ENCODE results near the gene MYO18B. TPM values are rescaled to one million over a fixed set of nuclear protein-coding genes. Genes with fewer than 3 reads are reported as not detected.

Gene MYO18B
- total and polyA plus RNA-seq, 9 donors: 0.02 to 0.23 (median 0.10) TPM; not detected in 5

DNA sequence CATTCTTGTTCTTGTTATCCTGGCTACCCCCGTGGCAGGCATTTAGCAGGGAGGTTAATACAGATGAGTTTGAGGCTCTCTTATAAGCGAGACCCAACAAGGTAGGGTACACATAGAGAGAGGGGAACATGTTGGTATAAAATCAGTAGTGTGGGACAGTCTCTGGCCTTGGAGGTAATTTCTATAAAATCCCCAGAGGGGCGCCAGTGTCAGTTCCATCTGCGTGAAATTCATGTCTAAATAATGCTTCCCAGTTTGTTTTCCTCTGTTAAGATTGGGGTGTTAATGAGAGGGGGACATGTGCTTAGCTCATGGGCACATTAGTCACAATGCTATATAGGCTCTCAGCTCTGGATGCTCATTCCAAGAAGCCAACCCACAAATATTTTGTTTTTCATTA lies 150.7 kb downstream of the MYO18B start:
- no peak overlapping the region for H3K27ac ChIP-seq
- H3K36me3 ChIP-seq: no peaks in the 10 kb centered on the region
- TF ChIP-seq POLR2A (IDR thresholded peaks at IDR 0.05) (no peak), EP300 (IDR thresholded peaks at IDR 0.05) (no peak)
- TF ChIP-seq, protein P1, sequence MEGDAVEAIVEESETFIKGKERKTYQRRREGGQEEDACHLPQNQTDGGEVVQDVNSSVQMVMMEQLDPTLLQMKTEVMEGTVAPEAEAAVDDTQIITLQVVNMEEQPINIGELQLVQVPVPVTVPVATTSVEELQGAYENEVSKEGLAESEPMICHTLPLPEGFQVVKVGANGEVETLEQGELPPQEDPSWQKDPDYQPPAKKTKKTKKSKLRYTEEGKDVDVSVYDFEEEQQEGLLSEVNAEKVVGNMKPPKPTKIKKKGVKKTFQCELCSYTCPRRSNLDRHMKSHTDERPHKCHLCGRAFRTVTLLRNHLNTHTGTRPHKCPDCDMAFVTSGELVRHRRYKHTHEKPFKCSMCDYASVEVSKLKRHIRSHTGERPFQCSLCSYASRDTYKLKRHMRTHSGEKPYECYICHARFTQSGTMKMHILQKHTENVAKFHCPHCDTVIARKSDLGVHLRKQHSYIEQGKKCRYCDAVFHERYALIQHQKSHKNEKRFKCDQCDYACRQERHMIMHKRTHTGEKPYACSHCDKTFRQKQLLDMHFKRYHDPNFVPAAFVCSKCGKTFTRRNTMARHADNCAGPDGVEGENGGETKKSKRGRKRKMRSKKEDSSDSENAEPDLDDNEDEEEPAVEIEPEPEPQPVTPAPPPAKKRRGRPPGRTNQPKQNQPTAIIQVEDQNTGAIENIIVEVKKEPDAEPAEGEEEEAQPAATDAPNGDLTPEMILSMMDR (IDR thresholded peaks at IDR 0.05): no peak
- 43 to 62% (median 50%) methylated on average over 4 of the region's 4 CpGs for WGBS, 3 donors
- no peak overlapping the region for H3K4me3 ChIP-seq
- no peaks in the 10 kb centered on the region for H3K9me3 ChIP-seq
- no peaks in the 10 kb centered on the region for H3K4me1 ChIP-seq (ENCODE audit: insufficient read depth)
- H3K27me3 ChIP-seq: no peaks in the 10 kb centered on the region
- DNase-seq: no peak
- intact Hi-C loops (cut with DNase I): no loop called here

GRCh38 chr22:25895678-25896077 lies 153.7 kb downstream of the MYO18B start:
- no peaks in the 10 kb centered on the region for H3K36me3 ChIP-seq
- 45 to 59% (median 47%) methylated on average over 3 of the region's 3 CpGs for WGBS, 3 donors
- no peak for DNase-seq

DNA sequence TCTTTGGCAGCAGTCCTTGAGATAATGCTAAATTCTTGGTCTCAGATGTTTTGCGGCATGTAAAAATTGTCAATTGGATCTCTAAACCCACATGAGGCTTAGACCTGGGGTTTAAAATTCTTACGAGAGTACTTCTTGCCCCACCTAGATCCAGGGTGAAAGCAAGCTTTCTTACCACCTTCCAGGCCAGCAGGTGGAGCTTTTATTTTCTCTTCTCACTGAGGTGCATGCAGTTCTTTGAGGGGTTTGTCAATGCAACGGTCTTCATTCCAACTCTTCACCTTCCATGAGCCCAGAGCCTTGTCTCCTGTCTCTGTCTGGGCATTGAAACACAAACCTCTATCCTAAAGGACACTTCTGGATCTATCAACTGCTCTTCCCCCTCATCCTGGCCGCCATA lies 154.1 kb downstream of the MYO18B start:
- H3K9me3 ChIP-seq: no peaks in the 10 kb centered on the region
- H3K27ac ChIP-seq: no peak overlapping the region
- 64 to 66% (median 66%) methylated on average over 4 of the region's 4 CpGs for WGBS, 3 donors
- DNase-seq: no peak
- no peaks in the 10 kb centered on the region for H3K4me1 ChIP-seq (ENCODE audit: insufficient read depth)
- no peaks in the 10 kb centered on the region for H3K27me3 ChIP-seq
- no peak overlapping the region for H3K4me3 ChIP-seq
- no peak for TF ChIP-seq POLR2A (IDR thresholded peaks at IDR 0.05)
- TF ChIP-seq, protein P1 (IDR thresholded peaks at IDR 0.05): no peak
- no peak for TF ChIP-seq EP300 (IDR thresholded peaks at IDR 0.05)
- no peaks in the 10 kb centered on the region for H3K36me3 ChIP-seq
- intact Hi-C loops (cut with DNase I): no loop called here

More at GRCh38 chr22:25895678-25896077, 153.7 kb downstream of the MYO18B start:
- intact Hi-C loops (cut with DNase I): no loop called here
- no peaks in the 10 kb centered on the region for H3K27me3 ChIP-seq
- no peaks in the 10 kb centered on the region for H3K9me3 ChIP-seq
- no peak overlapping the region for H3K4me3 ChIP-seq
- no peak overlapping the region for H3K27ac ChIP-seq
- H3K4me1 ChIP-seq (ENCODE audit: insufficient read depth): no peaks in the 10 kb centered on the region
- TF ChIP-seq POLR2A (IDR thresholded peaks at IDR 0.05) (no peak), EP300 (IDR thresholded peaks at IDR 0.05) (no peak)
- TF ChIP-seq, protein P1 (IDR thresholded peaks at IDR 0.05): no peak

GRCh38 chr22:25896592-25896991 lies 154.6 kb downstream of the MYO18B start:
- Histone ChIP-seq H3K9me3 (no peaks in the 10 kb centered on the region), H3K36me3 (no peaks in the 10 kb centered on the region), H3K27ac (no peak overlapping the region), H3K4me3 (no peak overlapping the region), H3K4me1 (ENCODE audit: insufficient read depth) (no peaks in the 10 kb centered on the region), H3K27me3 (no peaks in the 10 kb centered on the region)
- TF ChIP-seq EP300 (IDR thresholded peaks at IDR 0.05): no peak
- no peak for TF ChIP-seq POLR2A (IDR thresholded peaks at IDR 0.05)
- TF ChIP-seq, protein P1 (IDR thresholded peaks at IDR 0.05): no peak
- intact Hi-C loops (cut with DNase I): no loop called here
- WGBS, 3 donors: 59 to 75% (median 72%) methylated on average over 2 of the region's 2 CpGs
- no peak for DNase-seq

Data from ovary (tissue), 9 donors.